Mesenchymal stem cell (in vitro differentiated cells and primary cell): ENCODE data around the gene FBXO34.

Experiments
- DNase-seq: peaks from one replicate; pipeline ENCODE4 v3.0.0-alpha.2; 2013
- H2AFZ ChIP-seq: one replicate; pipeline ENCODE4 v1.6.1; 2013; ENCODE audit warnings: low read depth, mild to moderate bottlenecking, control low read depth, inconsistent platforms, low read length, moderate library complexity
- H2AK5ac ChIP-seq: 2 replicates; pipeline ENCODE4 v1.6.1; 2013; ENCODE audit warnings: low read length, moderate library complexity, mild to moderate bottlenecking, inconsistent platforms; ENCODE audit not compliant: severe bottlenecking
- H2BK120ac ChIP-seq: one replicate; pipeline ENCODE4 v1.6.1; 2013; ENCODE audit warnings: low read depth, mild to moderate bottlenecking, inconsistent platforms, low read length, moderate library complexity
- H2BK12ac ChIP-seq, 2 experiments: one replicate each; pipeline ENCODE4 v1.6.1; 2013; ENCODE audit warnings: inconsistent platforms in 2 of 2, low read length in 2 of 2, mild to moderate bottlenecking in 2 of 2, moderate library complexity in 2 of 2, control low read depth in 1 of 2
- H2BK15ac ChIP-seq: one replicate; pipeline ENCODE4 v1.6.1; 2013; ENCODE audit warnings: mild to moderate bottlenecking, low read depth, inconsistent platforms; ENCODE audit not compliant: poor library complexity, severe bottlenecking
- H2BK5ac ChIP-seq: 2 replicates; pipeline ENCODE4 v1.6.1; 2013; ENCODE audit warnings: low read depth, mild to moderate bottlenecking, low read length, control low read depth, inconsistent platforms; ENCODE audit not compliant: poor library complexity, severe bottlenecking
- H3K14ac ChIP-seq, 2 experiments: one replicate each; pipeline ENCODE4 v1.6.1; 2013; ENCODE audit warnings: inconsistent platforms in 2 of 2, low read length in 2 of 2, control low read depth in 1 of 2, mild to moderate bottlenecking in 1 of 2, moderate library complexity in 1 of 2
- H3K18ac ChIP-seq, 2 experiments: one replicate each; pipeline ENCODE4 v1.6.1; 2013; ENCODE audit warnings: inconsistent platforms in 2 of 2, low read length in 2 of 2, control low read depth in 1 of 2, low read depth in 1 of 2, mild to moderate bottlenecking in 1 of 2
- H3K23ac ChIP-seq, 2 experiments: one replicate each; pipeline ENCODE4 v1.6.1; 2013; ENCODE audit warnings: inconsistent platforms in 2 of 2, low read length in 2 of 2, mild to moderate bottlenecking in 2 of 2, moderate library complexity in 2 of 2, control low read depth in 1 of 2
- H3K27ac ChIP-seq: 2 replicates; pipeline ENCODE4 v1.5.1; 2013; ENCODE audit warnings: mild to moderate bottlenecking, moderate library complexity, low read length, control low read depth, inconsistent platforms; ENCODE audit not compliant: poor library complexity, severe bottlenecking
- H3K27me3 ChIP-seq, 2 experiments: 2 replicates each; pipeline versions ENCODE4 v1.6.1 to v1.7.0; 2013; ENCODE audit warnings: low read length in 2 of 2, mild to moderate bottlenecking in 2 of 2, moderate library complexity in 2 of 2, control low read depth in 1 of 2, inconsistent platforms in 1 of 2; ENCODE audit not compliant: control insufficient read depth in 1 of 2, insufficient read depth in 1 of 2
- H3K36me3 ChIP-seq, 2 experiments: 2 replicates each; pipeline versions ENCODE4 v1.6.1 to v1.7.0; 2013; ENCODE audit warnings: low read length in 2 of 2, control low read depth in 1 of 2, inconsistent platforms in 1 of 2, low read depth in 1 of 2, mild to moderate bottlenecking in 1 of 2; ENCODE audit not compliant: insufficient read depth in 2 of 2, control insufficient read depth in 1 of 2
- H3K4ac ChIP-seq, 2 experiments: one replicate each; pipeline ENCODE4 v1.6.1; 2013; ENCODE audit warnings: inconsistent platforms in 2 of 2, low read length in 2 of 2, mild to moderate bottlenecking in 2 of 2, moderate library complexity in 2 of 2, control low read depth in 1 of 2, low read depth in 1 of 2
- H3K4me1 ChIP-seq: 2 replicates; pipeline ENCODE4 v1.6.1; 2013; ENCODE audit warnings: low read depth, low read length, control low read depth; ENCODE audit not compliant: control insufficient read depth, insufficient read depth
- H3K4me2 ChIP-seq: 2 replicates; pipeline ENCODE4 v1.6.1; 2013; ENCODE audit warnings: low read length, mild to moderate bottlenecking, inconsistent platforms; ENCODE audit not compliant: poor library complexity, severe bottlenecking
- H3K4me3 ChIP-seq, 2 experiments: 2 replicates each; pipeline versions ENCODE4 v1.5.1 to v1.7.0; 2013; ENCODE audit warnings: low read length in 2 of 2, mild to moderate bottlenecking in 2 of 2, control low read depth in 1 of 2, low read depth in 1 of 2; ENCODE audit not compliant: insufficient read depth in 1 of 2
- H3K79me1 ChIP-seq: replicated peaks from 2 replicates; pipeline ENCODE4 v1.6.1; 2013; ENCODE audit warnings: mild to moderate bottlenecking, control low read depth, low read length, inconsistent platforms; ENCODE audit not compliant: poor library complexity, severe bottlenecking
- H3K9ac ChIP-seq: 2 replicates; pipeline ENCODE4 v1.7.0; 2013; ENCODE audit warnings: mild to moderate bottlenecking, low read length, moderate library complexity
- H3K9me3 ChIP-seq: 2 replicates; pipeline ENCODE4 v1.7.0; 2013; ENCODE audit warnings: mild to moderate bottlenecking, low read length; ENCODE audit not compliant: control insufficient read depth
- H4K8ac ChIP-seq: one replicate; pipeline ENCODE4 v1.6.1; 2013; ENCODE audit warnings: inconsistent platforms, mild to moderate bottlenecking, low read length, moderate library complexity
- H4K91ac ChIP-seq: one replicate; pipeline ENCODE4 v1.6.1; 2013; ENCODE audit warnings: mild to moderate bottlenecking, low read length, inconsistent platforms
- WGBS: methylation state at CpG from one replicate; pipeline ENCODE4 v1.1.7; 2013; ENCODE audit warnings: mixed read lengths; 5-methylcytosine and 5-hydroxymethylcytosine counted together

FBXO34 gene

DNA sequence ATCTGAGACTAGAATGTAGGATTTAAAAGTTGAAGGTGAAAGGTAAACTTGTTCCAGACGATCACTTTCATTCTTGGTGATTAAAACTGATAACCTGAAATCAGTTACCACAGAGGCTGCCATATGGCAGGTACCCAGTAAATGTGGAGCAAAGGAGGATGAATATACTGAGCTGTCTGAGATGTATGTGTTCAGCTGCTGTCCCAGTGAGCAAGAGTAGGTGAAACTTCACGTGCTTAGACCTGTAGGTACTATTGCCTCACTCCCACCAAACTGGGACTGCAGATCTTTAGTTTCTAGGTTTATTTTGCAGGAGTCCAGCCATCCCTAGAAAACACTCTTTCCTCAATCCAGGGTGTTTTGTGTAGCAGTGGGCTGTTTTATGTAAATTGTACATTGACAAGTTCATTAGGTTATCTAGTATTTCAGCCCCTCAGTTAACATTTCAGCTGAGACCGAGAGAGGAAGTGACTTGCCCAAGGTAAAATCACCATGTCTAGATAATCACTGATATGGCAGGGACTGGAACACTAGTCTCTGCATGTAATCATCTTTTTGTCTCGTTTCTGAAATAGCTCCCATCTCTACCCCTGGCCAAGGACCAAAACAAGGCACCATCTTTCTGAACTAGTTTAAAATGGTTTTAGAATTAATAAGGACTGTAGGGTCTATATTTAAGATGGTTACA is 77.7 kb downstream of the FBXO34 start:
- H4K91ac ChIP-seq = no peak overlapping the region
- H3K4me2 ChIP-seq = no peak overlapping the region
- DNase-seq = no peak
- no peak overlapping the region for H2BK120ac ChIP-seq
- H2BK12ac ChIP-seq = no peak overlapping the region
- H3K27me3 ChIP-seq = no peaks in the 10 kb centered on the region
- H2AK5ac ChIP-seq = no peak overlapping the region
- H3K4me1 ChIP-seq = peaks cover 2% of the 10 kb centered on the region
- no peaks in the 10 kb centered on the region for H3K9me3 ChIP-seq
- H3K36me3 ChIP-seq = peaks cover 16 to 29% of the 10 kb centered on the region in 2 experiments
- no peak overlapping the region for H2BK15ac ChIP-seq
- H3K18ac ChIP-seq = no peak overlapping the region
- no peak overlapping the region for H3K14ac ChIP-seq
- no peak overlapping the region for H3K23ac ChIP-seq
- H3K79me1 ChIP-seq = peaks cover 33% of the 10 kb centered on the region
- no peak overlapping the region for H2BK5ac ChIP-seq
- H2AFZ ChIP-seq = no peak overlapping the region
- H3K9ac ChIP-seq = no peak overlapping the region
- H4K8ac ChIP-seq = no peak overlapping the region
- WGBS = 94% methylated on average over 2 of the region's 4 CpGs
- no peak overlapping the region for H3K4me3 ChIP-seq
- no peak overlapping the region for H3K4ac ChIP-seq
- no peak overlapping the region for H3K27ac ChIP-seq

DNA sequence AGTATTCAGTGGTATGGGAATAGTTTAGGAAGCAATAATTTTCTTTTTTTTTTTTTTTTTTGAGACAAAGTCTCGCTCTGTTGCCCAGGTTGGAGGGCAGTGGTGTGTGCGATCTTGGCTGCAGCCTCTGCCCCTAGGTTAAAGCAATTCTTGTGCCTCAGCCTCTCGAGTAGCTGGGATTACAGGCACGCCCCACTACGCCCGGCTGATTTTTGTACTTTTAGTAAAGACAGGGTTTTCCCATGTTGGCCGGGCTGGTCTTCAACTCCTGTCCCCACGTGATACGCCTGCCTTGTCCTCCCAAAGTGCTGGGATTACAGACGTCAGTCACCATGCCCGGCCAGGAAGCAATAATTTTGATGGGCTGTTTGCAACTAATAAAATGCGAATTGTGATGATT is 78.3 kb downstream of the FBXO34 start:
- no peak overlapping the region for H2BK15ac ChIP-seq
- H2BK12ac ChIP-seq = no peak overlapping the region
- no peak overlapping the region for H4K8ac ChIP-seq
- WGBS = 89% methylated on average over 11 of the region's 12 CpGs
- H3K4me2 ChIP-seq = no peak overlapping the region
- H3K36me3 ChIP-seq = peaks cover 16 to 36% of the 10 kb centered on the region in 2 experiments
- no peak overlapping the region for H2AK5ac ChIP-seq
- no peak overlapping the region for H3K27ac ChIP-seq
- H3K23ac ChIP-seq = no peak overlapping the region
- H3K4ac ChIP-seq = no peak overlapping the region
- no peak overlapping the region for H2BK120ac ChIP-seq
- no peaks in the 10 kb centered on the region for H3K9me3 ChIP-seq
- H2AFZ ChIP-seq = no peak overlapping the region
- H3K18ac ChIP-seq = no peak overlapping the region
- H3K4me1 ChIP-seq = peaks cover 4% of the 10 kb centered on the region
- DNase-seq = no peak
- peaks cover 37% of the 10 kb centered on the region for H3K79me1 ChIP-seq
- no peak overlapping the region for H2BK5ac ChIP-seq
- H3K4me3 ChIP-seq = no peak overlapping the region
- no peak overlapping the region for H3K14ac ChIP-seq
- H3K27me3 ChIP-seq = no peaks in the 10 kb centered on the region
- no peak overlapping the region for H3K9ac ChIP-seq
- no peak overlapping the region for H4K91ac ChIP-seq

DNA sequence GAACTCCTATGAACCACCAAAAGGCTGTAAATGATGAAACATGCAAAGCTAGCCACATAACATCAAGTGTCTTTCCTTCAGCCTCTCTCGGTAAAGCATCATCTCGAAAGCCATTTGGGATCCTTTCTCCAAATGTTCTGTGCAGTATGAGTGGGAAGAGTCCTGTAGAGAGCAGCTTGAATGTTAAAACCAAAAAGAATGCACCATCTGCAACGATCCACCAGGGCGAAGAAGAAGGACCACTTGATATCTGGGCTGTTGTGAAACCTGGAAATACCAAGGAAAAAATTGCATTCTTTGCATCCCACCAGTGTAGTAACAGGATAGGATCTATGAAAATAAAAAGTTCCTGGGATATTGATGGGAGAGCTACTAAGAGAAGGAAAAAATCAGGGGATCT is 79.2 kb downstream of the FBXO34 start:
- Histone ChIP-seq H2BK120ac (no peak overlapping the region), H3K27ac (no peak overlapping the region), H3K18ac (no peak overlapping the region), H3K9ac (no peak overlapping the region), H2BK5ac (no peak overlapping the region), H3K4me1 (peaks cover 4% of the 10 kb centered on the region), H2AFZ (no peak overlapping the region), H2AK5ac (no peak overlapping the region), H3K9me3 (no peaks in the 10 kb centered on the region), H3K36me3 (peaks cover 23 to 42% of the 10 kb centered on the region in 2 experiments), H3K4me2 (no peak overlapping the region), H2BK12ac (no peak overlapping the region), H4K8ac (no peak overlapping the region), H3K4ac (no peak overlapping the region), H3K27me3 (no peaks in the 10 kb centered on the region), H3K14ac (no peak overlapping the region), H3K23ac (no peak overlapping the region), H4K91ac (no peak overlapping the region), H3K4me3 (no peak overlapping the region), H2BK15ac (no peak overlapping the region), H3K79me1 (peaks cover 43% of the 10 kb centered on the region)
- DNase-seq = no peak
- 98% methylated on average over 4 of the region's 4 CpGs for WGBS

DNA sequence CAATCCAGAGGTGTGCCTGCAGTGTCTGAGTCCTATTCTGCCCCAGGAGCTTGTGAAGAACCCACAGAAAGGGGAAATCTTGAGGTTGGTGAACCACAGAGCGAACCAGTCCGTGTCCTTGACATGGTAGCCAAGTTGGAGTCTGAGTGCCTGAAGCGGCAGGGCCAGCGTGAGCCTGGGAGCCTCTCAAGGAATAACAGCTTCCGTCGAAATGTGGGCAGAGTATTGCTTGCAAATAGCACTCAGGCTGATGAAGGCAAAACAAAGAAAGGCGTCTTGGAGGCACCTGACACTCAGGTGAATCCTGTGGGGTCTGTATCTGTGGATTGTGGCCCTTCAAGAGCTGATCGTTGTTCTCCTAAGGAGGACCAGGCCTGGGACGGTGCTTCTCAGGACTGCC is 79.9 kb downstream of the FBXO34 start:
- no peak overlapping the region for H3K9ac ChIP-seq
- no peak overlapping the region for H4K91ac ChIP-seq
- no peak overlapping the region for H3K4ac ChIP-seq
- H2AK5ac ChIP-seq = no peak overlapping the region
- H4K8ac ChIP-seq = no peak overlapping the region
- no peak overlapping the region for H2BK12ac ChIP-seq
- H3K9me3 ChIP-seq = no peaks in the 10 kb centered on the region
- H2BK120ac ChIP-seq = no peak overlapping the region
- H3K23ac ChIP-seq = no peak overlapping the region
- WGBS = 94% methylated on average over 9 of the region's 9 CpGs
- no peak overlapping the region for H3K4me3 ChIP-seq
- no peak overlapping the region for H3K14ac ChIP-seq
- peaks cover 47% of the 10 kb centered on the region for H3K79me1 ChIP-seq
- no peak overlapping the region for H2AFZ ChIP-seq
- no peak overlapping the region for H3K18ac ChIP-seq
- peaks cover 4% of the 10 kb centered on the region for H3K4me1 ChIP-seq
- no peaks in the 10 kb centered on the region for H3K27me3 ChIP-seq
- DNase-seq = no peak
- H2BK15ac ChIP-seq = no peak overlapping the region
- H3K27ac ChIP-seq = no peak overlapping the region
- H3K4me2 ChIP-seq = no peak overlapping the region
- H3K36me3 ChIP-seq = peaks cover 29 to 48% of the 10 kb centered on the region in 2 experiments
- no peak overlapping the region for H2BK5ac ChIP-seq
